ENCODE results near the gene MTLN.
"Not testable (repeated sequence)": the region's sequence is repeated elsewhere in the genome, so short reads cannot be mapped to it uniquely, and the experiment has no call there.

The MTLN gene

DNA sequence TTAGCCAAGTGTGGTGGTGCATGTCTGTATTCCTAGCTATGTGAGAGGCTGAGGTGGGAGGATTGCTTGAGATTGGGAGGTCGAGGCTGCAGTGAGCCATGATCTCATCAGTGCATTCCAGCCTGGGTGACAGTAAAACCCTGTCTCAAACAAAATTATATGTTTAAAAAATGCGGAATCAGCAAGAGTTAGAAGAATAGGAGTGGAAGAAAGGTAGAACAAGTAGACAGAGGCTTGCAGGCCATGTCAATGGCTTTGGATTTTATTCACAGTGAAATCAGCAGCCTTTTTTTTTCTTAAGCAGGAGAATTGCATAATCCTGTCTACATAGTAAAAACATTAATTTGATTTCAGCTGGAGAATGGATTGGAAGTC is 7.8 kb upstream of the MTLN start:
- Histone ChIP-seq H3K27ac (ENCODE audit: insufficient read depth, low read depth, low read length, poor library complexity, severe bottlenecking) (no peak overlapping the region), H3K9me3 (ENCODE audit: control insufficient read depth, low read length) (no peaks in the 10 kb centered on the region)
- WGBS, 2 experiments: 88 to 94% methylated on average over 2 of the region's 2 CpGs

DNA sequence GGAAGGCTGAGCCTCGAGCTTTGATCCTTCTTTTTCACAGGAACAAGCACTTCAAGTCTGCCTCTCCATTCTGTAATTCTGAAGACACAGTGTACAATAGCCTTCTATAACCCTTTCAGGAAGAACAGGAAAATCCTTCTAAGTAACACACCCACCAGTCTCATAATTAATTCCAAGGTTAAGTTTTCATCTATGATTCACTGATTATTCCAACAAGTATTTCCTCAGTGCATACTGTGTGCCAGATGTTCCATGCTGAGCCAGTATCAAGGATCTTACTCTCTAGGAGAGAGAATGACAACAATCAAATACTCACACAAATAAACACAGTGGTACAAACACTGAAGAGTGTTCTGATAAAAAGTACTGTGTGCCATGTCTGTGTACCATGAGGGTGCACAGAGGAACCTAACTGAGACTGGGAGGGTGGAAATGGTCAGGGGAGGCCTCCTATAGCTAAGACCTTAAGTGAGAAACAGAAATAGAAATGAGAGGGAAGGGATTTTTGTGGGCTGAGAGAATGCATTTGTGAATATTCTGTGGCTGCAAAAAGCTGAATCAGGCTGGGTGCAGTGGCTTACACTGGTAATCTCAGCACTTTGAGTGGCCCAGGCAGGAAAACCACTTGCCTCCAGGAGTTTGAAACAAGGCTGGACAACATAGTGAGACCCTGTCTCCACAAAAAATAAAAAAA is 7.3 kb upstream of the MTLN start:
- no peaks in the 10 kb centered on the region for H3K9me3 ChIP-seq (ENCODE audit: control insufficient read depth, low read length)
- WGBS, 2 experiments: 77 to 80% methylated on average over 1 of the region's 1 CpG
- H3K27me3 ChIP-seq (ENCODE audit: control insufficient read depth, insufficient read depth, low read length, poor library complexity, severe bottlenecking): no peaks in the 10 kb centered on the region
- no peaks in the 10 kb centered on the region for H3K4me1 ChIP-seq (ENCODE audit: control insufficient read depth, insufficient read depth, low read length)
- H3K36me3 ChIP-seq (ENCODE audit: control insufficient read depth, insufficient read depth, low read length): no peaks in the 10 kb centered on the region
- H3K27ac ChIP-seq (ENCODE audit: insufficient read depth, low read depth, low read length, poor library complexity, severe bottlenecking): no peak overlapping the region
- no peak overlapping the region for H3K4me3 ChIP-seq (ENCODE audit: insufficient read depth, low read depth, low read length)

More for the DNA sequence above, 7.8 kb upstream of the MTLN start:
- Histone ChIP-seq H3K27me3 (ENCODE audit: control insufficient read depth, insufficient read depth, low read length, poor library complexity, severe bottlenecking) (no peaks in the 10 kb centered on the region), H3K4me1 (ENCODE audit: control insufficient read depth, insufficient read depth, low read length) (no peaks in the 10 kb centered on the region), H3K36me3 (ENCODE audit: control insufficient read depth, insufficient read depth, low read length) (no peaks in the 10 kb centered on the region), H3K4me3 (ENCODE audit: insufficient read depth, low read depth, low read length) (no peak overlapping the region)

DNA sequence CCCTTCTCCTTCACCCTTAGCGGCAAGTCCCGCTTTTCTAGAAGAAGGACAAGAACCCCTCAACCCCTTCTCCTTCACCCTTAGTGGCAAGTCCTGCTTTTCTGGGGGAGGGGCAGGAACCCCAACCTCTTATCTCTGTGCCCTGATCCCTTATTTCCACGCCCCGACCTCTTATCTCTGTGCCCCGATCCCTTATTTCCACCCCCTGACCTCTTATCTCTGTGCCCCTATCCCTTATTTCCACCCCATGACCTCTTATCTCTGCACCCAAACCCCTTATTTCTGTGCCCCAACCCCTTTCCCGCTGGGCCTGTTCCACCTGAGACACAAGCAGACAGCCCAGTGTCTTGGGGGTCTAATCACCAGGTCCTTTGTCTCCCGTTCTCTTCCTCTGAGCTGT is 6.5 kb upstream of the MTLN start:
- not testable (repeated sequence) for H3K36me3 ChIP-seq (ENCODE audit: control insufficient read depth, insufficient read depth, low read length)
- 85 to 88% methylated on average over 6 to 7 of the region's 7 CpGs for WGBS, 2 experiments

DNA sequence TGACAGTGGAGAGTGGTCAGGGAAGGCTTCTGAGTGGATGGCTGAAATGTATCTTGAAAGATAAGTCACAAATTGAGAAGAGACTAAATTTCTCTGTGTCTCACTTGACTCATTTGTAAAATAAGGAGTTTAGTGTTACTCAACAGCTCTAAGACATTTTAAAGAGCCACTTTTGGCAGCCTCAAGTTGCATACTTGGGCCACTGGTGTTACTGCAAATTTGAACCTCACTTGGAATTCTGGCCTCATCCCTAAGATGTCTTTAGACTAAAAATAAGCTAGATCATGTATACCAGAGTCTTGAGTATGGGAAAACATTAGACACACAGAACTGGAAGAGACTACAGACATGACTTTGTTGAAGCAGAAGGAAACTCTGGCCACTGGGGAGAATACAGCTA is 4.5 kb upstream of the MTLN start:
- H3K4me1 ChIP-seq (ENCODE audit: control insufficient read depth, insufficient read depth, low read length): no peaks in the 10 kb centered on the region
- H3K27ac ChIP-seq (ENCODE audit: insufficient read depth, low read depth, low read length, poor library complexity, severe bottlenecking): no peak overlapping the region
- no peak overlapping the region for H3K4me3 ChIP-seq (ENCODE audit: insufficient read depth, low read depth, low read length)
- no peaks in the 10 kb centered on the region for H3K27me3 ChIP-seq (ENCODE audit: control insufficient read depth, insufficient read depth, low read length, poor library complexity, severe bottlenecking)
- H3K36me3 ChIP-seq (ENCODE audit: control insufficient read depth, insufficient read depth, low read length): no peaks in the 10 kb centered on the region
- H3K9me3 ChIP-seq (ENCODE audit: control insufficient read depth, low read length): no peaks in the 10 kb centered on the region

More for the DNA sequence above, 6.5 kb upstream of the MTLN start:
- H3K27me3 ChIP-seq (ENCODE audit: control insufficient read depth, insufficient read depth, low read length, poor library complexity, severe bottlenecking); H3K27ac ChIP-seq (ENCODE audit: insufficient read depth, low read depth, low read length, poor library complexity, severe bottlenecking); H3K4me1 ChIP-seq (ENCODE audit: control insufficient read depth, insufficient read depth, low read length); H3K9me3 ChIP-seq (ENCODE audit: control insufficient read depth, low read length); H3K4me3 ChIP-seq (ENCODE audit: insufficient read depth, low read depth, low read length): not testable (repeated sequence)

DNA sequence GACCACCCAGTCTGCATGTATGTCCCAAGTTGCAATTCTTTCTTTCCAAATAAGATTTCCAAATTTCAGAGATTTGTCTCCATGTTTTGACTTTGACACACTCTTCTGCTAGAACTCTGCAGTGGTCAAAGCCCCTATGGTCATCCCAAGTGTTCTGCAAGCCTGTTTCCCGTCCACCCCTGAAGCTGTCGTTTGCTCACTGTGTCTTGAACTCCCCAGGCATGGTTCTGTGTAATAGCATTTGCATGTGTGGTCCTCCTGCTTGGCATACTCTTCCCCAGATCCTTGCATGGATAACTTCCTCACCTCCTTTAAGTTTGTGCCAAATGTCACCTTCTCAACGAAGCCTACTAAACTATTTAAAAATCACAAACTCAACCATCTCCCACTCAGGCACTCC is 3.9 kb upstream of the MTLN start:
- Histone ChIP-seq H3K4me1 (ENCODE audit: control insufficient read depth, insufficient read depth, low read length) (no peaks in the 10 kb centered on the region), H3K9me3 (ENCODE audit: control insufficient read depth, low read length) (no peaks in the 10 kb centered on the region), H3K27ac (ENCODE audit: insufficient read depth, low read depth, low read length, poor library complexity, severe bottlenecking) (no peak overlapping the region), H3K4me3 (ENCODE audit: insufficient read depth, low read depth, low read length) (no peak overlapping the region), H3K36me3 (ENCODE audit: control insufficient read depth, insufficient read depth, low read length) (no peaks in the 10 kb centered on the region), H3K27me3 (ENCODE audit: control insufficient read depth, insufficient read depth, low read length, poor library complexity, severe bottlenecking) (no peaks in the 10 kb centered on the region)
- 75 to 82% methylated on average over 3 of the region's 3 CpGs for WGBS, 2 experiments

DNA sequence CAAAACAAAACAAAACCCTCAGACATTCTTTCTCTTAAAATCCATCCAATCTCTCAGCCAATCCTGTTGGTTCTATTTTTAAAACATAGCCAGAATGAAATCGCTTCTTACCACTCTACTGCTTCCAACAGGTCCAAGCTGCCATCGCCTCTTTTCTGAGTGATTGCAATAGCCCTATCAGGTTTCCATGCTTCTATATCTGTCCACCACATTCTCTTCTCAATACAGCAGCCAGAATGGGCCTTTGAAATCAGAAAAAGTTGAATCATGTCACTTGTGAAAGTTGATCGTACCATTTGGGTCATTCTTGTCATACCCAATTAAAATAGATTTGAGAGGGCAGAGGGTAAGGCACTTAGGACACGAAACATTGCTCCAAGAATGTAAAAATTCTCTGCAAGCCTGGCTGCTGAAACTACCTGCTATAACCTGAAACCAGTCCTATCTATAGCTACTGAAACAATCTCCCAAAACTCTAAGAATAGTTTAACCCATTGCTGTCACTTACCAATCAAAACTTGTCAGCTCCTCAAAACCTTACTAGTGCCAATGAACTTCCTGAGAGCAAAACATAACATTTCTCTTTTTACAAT is 3.3 kb upstream of the MTLN start:
- no peak overlapping the region for H3K4me3 ChIP-seq (ENCODE audit: insufficient read depth, low read depth, low read length)
- 88 to 90% methylated on average over 4 of the region's 4 CpGs for WGBS, 2 experiments
- no peaks in the 10 kb centered on the region for H3K9me3 ChIP-seq (ENCODE audit: control insufficient read depth, low read length)
- H3K27ac ChIP-seq (ENCODE audit: insufficient read depth, low read depth, low read length, poor library complexity, severe bottlenecking): no peak overlapping the region
- no peaks in the 10 kb centered on the region for H3K27me3 ChIP-seq (ENCODE audit: control insufficient read depth, insufficient read depth, low read length, poor library complexity, severe bottlenecking)
- no peaks in the 10 kb centered on the region for H3K36me3 ChIP-seq (ENCODE audit: control insufficient read depth, insufficient read depth, low read length)
- H3K4me1 ChIP-seq (ENCODE audit: control insufficient read depth, insufficient read depth, low read length): no peaks in the 10 kb centered on the region

DNA sequence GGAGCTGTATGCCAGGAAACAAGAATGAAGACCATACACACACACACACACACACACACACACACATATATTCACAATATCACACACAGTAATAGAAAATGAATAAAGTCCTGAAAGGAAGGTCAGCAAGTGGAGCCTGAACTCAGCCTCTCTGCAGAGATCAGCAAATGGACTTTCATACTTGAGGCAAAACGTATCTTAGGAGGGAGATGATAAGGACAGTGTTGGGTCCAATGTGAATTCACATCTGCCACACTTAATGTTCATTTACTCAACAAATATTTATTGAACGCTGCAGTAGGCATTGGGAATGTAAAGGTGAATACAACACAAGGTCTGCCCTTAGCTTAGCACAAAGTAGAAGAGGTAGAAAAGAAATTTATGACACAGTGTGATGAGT is 2.7 kb upstream of the MTLN start:
- H3K9me3 ChIP-seq (ENCODE audit: control insufficient read depth, low read length): no peaks in the 10 kb centered on the region
- no peaks in the 10 kb centered on the region for H3K36me3 ChIP-seq (ENCODE audit: control insufficient read depth, insufficient read depth, low read length)
- no peak overlapping the region for H3K27ac ChIP-seq (ENCODE audit: insufficient read depth, low read depth, low read length, poor library complexity, severe bottlenecking)
- no peak overlapping the region for H3K4me3 ChIP-seq (ENCODE audit: insufficient read depth, low read depth, low read length)
- H3K27me3 ChIP-seq (ENCODE audit: control insufficient read depth, insufficient read depth, low read length, poor library complexity, severe bottlenecking): no peaks in the 10 kb centered on the region
- 87 to 95% methylated on average over 2 of the region's 2 CpGs for WGBS, 2 experiments
- no peaks in the 10 kb centered on the region for H3K4me1 ChIP-seq (ENCODE audit: control insufficient read depth, insufficient read depth, low read length)

DNA sequence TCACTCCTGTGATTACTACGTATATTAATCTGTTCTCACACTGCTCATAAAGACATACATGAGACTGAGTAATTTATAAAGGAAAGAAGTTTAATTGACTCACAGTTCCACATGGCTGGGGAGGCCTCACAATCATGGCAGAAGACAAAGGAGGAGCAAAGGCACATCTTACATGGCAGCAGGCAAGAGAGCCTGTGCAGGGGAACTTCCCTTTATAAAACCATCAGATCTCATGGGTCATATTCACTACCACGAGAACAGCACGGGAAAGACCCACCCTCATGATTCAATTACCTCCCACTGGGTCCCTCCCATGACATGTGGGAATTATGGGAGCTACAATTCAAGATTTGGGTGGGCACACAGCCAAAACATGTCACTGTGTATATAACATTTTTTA is 1.2 kb upstream of the MTLN start:
- not testable (repeated sequence) for H3K4me1 ChIP-seq (ENCODE audit: control insufficient read depth, insufficient read depth, low read length); H3K27me3 ChIP-seq (ENCODE audit: control insufficient read depth, insufficient read depth, low read length, poor library complexity, severe bottlenecking); H3K27ac ChIP-seq (ENCODE audit: insufficient read depth, low read depth, low read length, poor library complexity, severe bottlenecking); H3K9me3 ChIP-seq (ENCODE audit: control insufficient read depth, low read length); H3K4me3 ChIP-seq (ENCODE audit: insufficient read depth, low read depth, low read length); H3K36me3 ChIP-seq (ENCODE audit: control insufficient read depth, insufficient read depth, low read length)
- WGBS, 2 experiments: 83 to 98% methylated on average over 2 of the region's 3 CpGs

DNA sequence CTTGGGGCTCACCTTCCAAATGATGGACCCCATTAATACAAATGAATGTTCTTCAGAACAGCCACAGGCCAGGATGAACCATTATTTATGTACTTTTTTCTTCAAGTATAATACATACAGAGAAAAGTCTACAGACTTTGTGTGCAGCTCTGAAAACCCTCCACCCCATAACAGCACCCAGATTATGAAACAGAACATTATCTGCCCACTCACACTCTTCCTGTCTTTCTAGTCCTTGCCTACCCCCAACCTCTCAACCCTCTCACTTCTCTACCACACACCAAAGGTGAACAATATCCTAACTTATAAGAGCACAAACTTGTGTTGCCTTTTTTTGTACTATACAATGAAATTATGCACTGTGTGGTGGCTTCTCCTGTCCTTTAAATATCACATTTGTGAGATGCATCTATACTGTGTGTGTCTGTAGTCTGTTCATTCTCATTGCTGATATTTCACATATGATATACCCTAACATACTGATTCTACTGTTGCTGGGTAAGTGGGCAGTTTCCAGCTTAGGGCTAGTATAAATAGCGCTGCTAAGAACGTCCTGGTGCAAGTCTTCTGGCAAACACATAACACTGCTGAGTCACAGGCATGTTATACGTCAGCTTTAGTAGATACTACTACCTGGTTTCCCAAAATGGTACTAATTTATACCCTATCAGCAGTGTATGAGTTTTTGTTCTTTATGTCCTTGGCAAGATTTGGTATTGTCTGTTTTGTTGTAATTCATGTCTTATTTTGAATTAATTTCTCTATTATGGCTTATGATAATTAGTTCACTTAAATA is 6.5 kb downstream of the MTLN start:
- no peaks in the 10 kb centered on the region for H3K27me3 ChIP-seq (ENCODE audit: control insufficient read depth, insufficient read depth, low read length, poor library complexity, severe bottlenecking)
- H3K9me3 ChIP-seq (ENCODE audit: control insufficient read depth, low read length): no peaks in the 10 kb centered on the region
- H3K4me3 ChIP-seq (ENCODE audit: insufficient read depth, low read depth, low read length): no peak overlapping the region
- peaks cover 4% of the 10 kb centered on the region for H3K36me3 ChIP-seq (ENCODE audit: control insufficient read depth, insufficient read depth, low read length)
- no peaks in the 10 kb centered on the region for H3K4me1 ChIP-seq (ENCODE audit: control insufficient read depth, insufficient read depth, low read length)
- 85 to 88% methylated on average over 3 of the region's 3 CpGs for WGBS, 2 experiments
- no peak overlapping the region for H3K27ac ChIP-seq (ENCODE audit: insufficient read depth, low read depth, low read length, poor library complexity, severe bottlenecking)
